HL-60 (cell line): ENCODE results near the gene PIP5KL1.

ENCODE experiments used
- CTCF ChIP-seq: IDR thresholded peaks from one replicate; pipeline ENCODE4 v1.5.1; 2011; ENCODE audit warnings: low read length, control low read depth, inconsistent platforms; ENCODE audit not compliant: insufficient read depth
- GABPA ChIP-seq: IDR thresholded peaks from 2 replicates; pipeline ENCODE4 v1.6.1; 2012; ENCODE audit warnings: low read depth
- POLR2AphosphoS5 ChIP-seq: IDR thresholded peaks from 2 replicates; pipeline ENCODE4 v1.6.1; 2012; ENCODE audit warnings: low read depth
- REST ChIP-seq: IDR thresholded peaks from 2 replicates; pipeline ENCODE4 v1.6.1; 2012; ENCODE audit warnings: low read depth; ENCODE audit not compliant: insufficient replicate concordance
- SPI1 ChIP-seq: IDR thresholded peaks from 2 replicates; pipeline ENCODE4 v1.6.1; 2012; ENCODE audit warnings: low read depth, mild to moderate bottlenecking, borderline replicate concordance

GRCh38 chr9:127935765-127936221, 5.2 kb upstream of the PIP5KL1 start:
- no peak for TF ChIP-seq CTCF
- no peak for TF ChIP-seq SPI1
- no peak for TF ChIP-seq POLR2AphosphoS5
- TF ChIP-seq REST: no peak
- no peak for TF ChIP-seq GABPA
